H1 (cell line): ENCODE data around the gene TOP2B. TPM values are rescaled to one million over a fixed set of nuclear protein-coding genes. Genes with fewer than 3 reads are reported as not detected.

Source experiments
- CEBPB ChIP-seq: IDR thresholded peaks from 2 replicates; pipeline ENCODE4 v1.6.1; 2012; ENCODE audit warnings: low read depth, low read length
- CHD1 ChIP-seq: IDR thresholded peaks from 2 replicates; pipeline ENCODE4 v1.6.1; 2012; ENCODE audit warnings: low read depth, low read length, improper control_type of control experiment
- EGR1 ChIP-seq: IDR thresholded peaks from 2 replicates; pipeline ENCODE4 v1.6.1; 2011; ENCODE audit warnings: low read depth, low read length, borderline replicate concordance
- GABPA ChIP-seq: IDR thresholded peaks from 2 replicates; pipeline ENCODE4 v1.6.1; 2011; ENCODE audit warnings: mild to moderate bottlenecking, low read length, moderate library complexity, borderline replicate concordance; ENCODE audit not compliant: insufficient read depth
- KDM4A ChIP-seq: IDR thresholded peaks from one replicate; pipeline ENCODE4 v1.7.1; 2012; ENCODE audit warnings: low read depth, mild to moderate bottlenecking, moderate library complexity, low read length, inconsistent platforms; ENCODE audit not compliant: severe bottlenecking
- POU5F1 ChIP-seq: IDR thresholded peaks from 2 replicates; pipeline ENCODE4 v1.6.1; 2011; ENCODE audit warnings: low read depth, mild to moderate bottlenecking, low read length, moderate library complexity
- RNF2 ChIP-seq: fragments of 200-900, 300-1000 bp; sonication (generic); IDR thresholded peaks from 2 replicates; pipeline ENCODE4 v1.7.1; 2016; ENCODE audit warnings: borderline replicate concordance, low read depth, mild to moderate bottlenecking, antibody characterized with exemption, low read length; ENCODE audit not compliant: poor library complexity, severe bottlenecking; ENCODE audit errors: missing control alignments
- SIRT6 ChIP-seq: IDR thresholded peaks from one replicate; pipeline ENCODE4 v1.7.1; 2012; ENCODE audit warnings: low read length, inconsistent platforms
- TBP ChIP-seq: IDR thresholded peaks from 2 replicates; pipeline ENCODE4 v1.6.1; 2011; ENCODE audit warnings: low read depth, low read length, improper control_type of control experiment
- polyA plus RNA-seq, 7 experiments: library from polyadenylated mRNA; depleted of rRNA in 3 of 7; stranded (reverse) in 5 of 7; unstranded in 2 of 7; fragments of >200 nt in 5 of 7; fragments of 200-250 nt in 2 of 7; gene quantifications; 1 replicate in 5 of 7; 2 replicates in 1 of 7; 4 replicates in 1 of 7; pipeline versions ENCODE4 v1.2.1 to v1.2.3, GENCODE V29; 2011 to 2013; ENCODE audit warnings: missing spikeins in 2 of 7, mixed read lengths in 2 of 7
- total RNA-seq: library from RNA; stranded (reverse); fragmentation: NEBNext Ultra II Directional; extraction: Animal tissue kit (Norgen Biotek cat#: 25700); gene quantifications from 2 replicates; pipeline ENCODE4 v1.2.1, GENCODE V29; 2021
- TF ChIP-seq, protein P1 (sequence below): fragments of 300-600 bp; sonication (generic); IDR thresholded peaks from 2 replicates; pipeline ENCODE4 v1.7.1; 2012; ENCODE audit warnings: low read length, moderate library complexity, mild to moderate bottlenecking, inconsistent platforms; ENCODE audit not compliant: insufficient replicate concordance
- TF ChIP-seq, protein P2 (sequence below): IDR thresholded peaks from 2 replicates; pipeline ENCODE4 v1.6.1; 2011; ENCODE audit warnings: low read depth, mild to moderate bottlenecking, low read length; ENCODE audit not compliant: insufficient read depth

Gene TOP2B
- total and polyA plus RNA-seq, 2 of the 8 experiments (the other 6 are each of a cell fraction or from before 2014, with no cell fraction given): 34.9 to 206 TPM

DNA sequence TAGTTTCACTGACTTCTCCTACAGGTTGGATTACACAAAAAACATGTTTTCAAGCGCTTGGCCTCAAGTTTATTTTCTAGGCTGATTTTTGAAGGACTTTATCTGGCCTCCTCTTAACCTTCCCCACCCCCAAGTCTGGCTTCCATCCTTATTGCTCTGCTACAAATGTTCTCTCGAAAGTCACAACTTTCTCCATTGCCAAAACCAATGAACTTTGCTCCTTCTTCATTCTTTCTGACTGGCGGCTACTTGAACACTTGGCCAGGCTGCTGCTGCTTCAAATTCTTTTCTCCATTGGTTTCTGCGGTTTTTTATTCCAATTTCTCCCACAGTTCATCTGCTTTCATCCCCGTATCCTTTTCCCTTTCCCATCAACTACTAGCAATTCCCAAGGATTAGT lies 106.6 kb downstream of the TOP2B start (continued):
- TF ChIP-seq, protein P1, sequence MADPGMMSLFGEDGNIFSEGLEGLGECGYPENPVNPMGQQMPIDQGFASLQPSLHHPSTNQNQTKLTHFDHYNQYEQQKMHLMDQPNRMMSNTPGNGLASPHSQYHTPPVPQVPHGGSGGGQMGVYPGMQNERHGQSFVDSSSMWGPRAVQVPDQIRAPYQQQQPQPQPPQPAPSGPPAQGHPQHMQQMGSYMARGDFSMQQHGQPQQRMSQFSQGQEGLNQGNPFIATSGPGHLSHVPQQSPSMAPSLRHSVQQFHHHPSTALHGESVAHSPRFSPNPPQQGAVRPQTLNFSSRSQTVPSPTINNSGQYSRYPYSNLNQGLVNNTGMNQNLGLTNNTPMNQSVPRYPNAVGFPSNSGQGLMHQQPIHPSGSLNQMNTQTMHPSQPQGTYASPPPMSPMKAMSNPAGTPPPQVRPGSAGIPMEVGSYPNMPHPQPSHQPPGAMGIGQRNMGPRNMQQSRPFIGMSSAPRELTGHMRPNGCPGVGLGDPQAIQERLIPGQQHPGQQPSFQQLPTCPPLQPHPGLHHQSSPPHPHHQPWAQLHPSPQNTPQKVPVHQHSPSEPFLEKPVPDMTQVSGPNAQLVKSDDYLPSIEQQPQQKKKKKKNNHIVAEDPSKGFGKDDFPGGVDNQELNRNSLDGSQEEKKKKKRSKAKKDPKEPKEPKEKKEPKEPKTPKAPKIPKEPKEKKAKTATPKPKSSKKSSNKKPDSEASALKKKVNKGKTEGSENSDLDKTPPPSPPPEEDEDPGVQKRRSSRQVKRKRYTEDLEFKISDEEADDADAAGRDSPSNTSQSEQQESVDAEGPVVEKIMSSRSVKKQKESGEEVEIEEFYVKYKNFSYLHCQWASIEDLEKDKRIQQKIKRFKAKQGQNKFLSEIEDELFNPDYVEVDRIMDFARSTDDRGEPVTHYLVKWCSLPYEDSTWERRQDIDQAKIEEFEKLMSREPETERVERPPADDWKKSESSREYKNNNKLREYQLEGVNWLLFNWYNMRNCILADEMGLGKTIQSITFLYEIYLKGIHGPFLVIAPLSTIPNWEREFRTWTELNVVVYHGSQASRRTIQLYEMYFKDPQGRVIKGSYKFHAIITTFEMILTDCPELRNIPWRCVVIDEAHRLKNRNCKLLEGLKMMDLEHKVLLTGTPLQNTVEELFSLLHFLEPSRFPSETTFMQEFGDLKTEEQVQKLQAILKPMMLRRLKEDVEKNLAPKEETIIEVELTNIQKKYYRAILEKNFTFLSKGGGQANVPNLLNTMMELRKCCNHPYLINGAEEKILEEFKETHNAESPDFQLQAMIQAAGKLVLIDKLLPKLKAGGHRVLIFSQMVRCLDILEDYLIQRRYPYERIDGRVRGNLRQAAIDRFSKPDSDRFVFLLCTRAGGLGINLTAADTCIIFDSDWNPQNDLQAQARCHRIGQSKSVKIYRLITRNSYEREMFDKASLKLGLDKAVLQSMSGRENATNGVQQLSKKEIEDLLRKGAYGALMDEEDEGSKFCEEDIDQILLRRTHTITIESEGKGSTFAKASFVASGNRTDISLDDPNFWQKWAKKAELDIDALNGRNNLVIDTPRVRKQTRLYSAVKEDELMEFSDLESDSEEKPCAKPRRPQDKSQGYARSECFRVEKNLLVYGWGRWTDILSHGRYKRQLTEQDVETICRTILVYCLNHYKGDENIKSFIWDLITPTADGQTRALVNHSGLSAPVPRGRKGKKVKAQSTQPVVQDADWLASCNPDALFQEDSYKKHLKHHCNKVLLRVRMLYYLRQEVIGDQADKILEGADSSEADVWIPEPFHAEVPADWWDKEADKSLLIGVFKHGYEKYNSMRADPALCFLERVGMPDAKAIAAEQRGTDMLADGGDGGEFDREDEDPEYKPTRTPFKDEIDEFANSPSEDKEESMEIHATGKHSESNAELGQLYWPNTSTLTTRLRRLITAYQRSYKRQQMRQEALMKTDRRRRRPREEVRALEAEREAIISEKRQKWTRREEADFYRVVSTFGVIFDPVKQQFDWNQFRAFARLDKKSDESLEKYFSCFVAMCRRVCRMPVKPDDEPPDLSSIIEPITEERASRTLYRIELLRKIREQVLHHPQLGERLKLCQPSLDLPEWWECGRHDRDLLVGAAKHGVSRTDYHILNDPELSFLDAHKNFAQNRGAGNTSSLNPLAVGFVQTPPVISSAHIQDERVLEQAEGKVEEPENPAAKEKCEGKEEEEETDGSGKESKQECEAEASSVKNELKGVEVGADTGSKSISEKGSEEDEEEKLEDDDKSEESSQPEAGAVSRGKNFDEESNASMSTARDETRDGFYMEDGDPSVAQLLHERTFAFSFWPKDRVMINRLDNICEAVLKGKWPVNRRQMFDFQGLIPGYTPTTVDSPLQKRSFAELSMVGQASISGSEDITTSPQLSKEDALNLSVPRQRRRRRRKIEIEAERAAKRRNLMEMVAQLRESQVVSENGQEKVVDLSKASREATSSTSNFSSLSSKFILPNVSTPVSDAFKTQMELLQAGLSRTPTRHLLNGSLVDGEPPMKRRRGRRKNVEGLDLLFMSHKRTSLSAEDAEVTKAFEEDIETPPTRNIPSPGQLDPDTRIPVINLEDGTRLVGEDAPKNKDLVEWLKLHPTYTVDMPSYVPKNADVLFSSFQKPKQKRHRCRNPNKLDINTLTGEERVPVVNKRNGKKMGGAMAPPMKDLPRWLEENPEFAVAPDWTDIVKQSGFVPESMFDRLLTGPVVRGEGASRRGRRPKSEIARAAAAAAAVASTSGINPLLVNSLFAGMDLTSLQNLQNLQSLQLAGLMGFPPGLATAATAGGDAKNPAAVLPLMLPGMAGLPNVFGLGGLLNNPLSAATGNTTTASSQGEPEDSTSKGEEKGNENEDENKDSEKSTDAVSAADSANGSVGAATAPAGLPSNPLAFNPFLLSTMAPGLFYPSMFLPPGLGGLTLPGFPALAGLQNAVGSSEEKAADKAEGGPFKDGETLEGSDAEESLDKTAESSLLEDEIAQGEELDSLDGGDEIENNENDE: no peak
- TF ChIP-seq CEBPB (no peak), CHD1 (no peak), GABPA (no peak), SIRT6 (no peak), POU5F1 (no peak), KDM4A (no peak), EGR1 (no peak), RNF2 (no peak), TBP (no peak)
- TF ChIP-seq, protein P2, sequence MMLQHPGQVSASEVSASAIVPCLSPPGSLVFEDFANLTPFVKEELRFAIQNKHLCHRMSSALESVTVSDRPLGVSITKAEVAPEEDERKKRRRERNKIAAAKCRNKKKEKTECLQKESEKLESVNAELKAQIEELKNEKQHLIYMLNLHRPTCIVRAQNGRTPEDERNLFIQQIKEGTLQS: no peak
